GM23338 (cell line): ENCODE data around the gene ALDH16A1. TPM values are rescaled to one million over a fixed set of nuclear protein-coding genes. Genes with fewer than 3 reads are reported as not detected.

Experiments
- ATAC-seq: fragments of 200-7000 bp; cut with Tn5 transposase; 3 replicates; pipeline ENCODE4 v1.9.1; 2020
- DNase-seq: peaks from one replicate; pipeline ENCODE4 v3.0.0-alpha.2; 2015; ENCODE audit warnings: low spot score
- H2AFZ ChIP-seq: fragments of 200-600 bp; sonication (generic); 2 replicates; pipeline ENCODE4 v1.8.0; 2016; ENCODE audit warnings: antibody characterized with exemption, mild to moderate bottlenecking, moderate library complexity
- H3F3A ChIP-seq: fragments of 200-600 bp; sonication (generic); replicated peaks from 2 replicates; pipeline ENCODE4 v1.8.0; 2017; ENCODE audit warnings: antibody characterized with exemption, mixed run types, low read depth
- H3K27ac ChIP-seq: fragments of 200-600 bp; sonication (generic); 2 replicates; pipeline ENCODE4 v1.6.1; 2016; ENCODE audit warnings: low read depth
- H3K27me3 ChIP-seq: fragments of 200-600 bp; sonication (generic); 2 replicates; pipeline ENCODE4 v1.8.0; 2016; ENCODE audit warnings: mild to moderate bottlenecking, mixed run types, moderate library complexity; ENCODE audit not compliant: insufficient read depth
- H3K36me3 ChIP-seq: fragments of 200-600 bp; sonication (generic); 2 replicates; pipeline ENCODE4 v1.8.0; 2016; ENCODE audit warnings: mild to moderate bottlenecking; ENCODE audit not compliant: insufficient read depth
- H3K4me1 ChIP-seq: fragments of 200-600 bp; sonication (generic); 2 replicates; pipeline ENCODE4 v1.8.0; 2016; ENCODE audit warnings: mild to moderate bottlenecking, moderate library complexity; ENCODE audit not compliant: insufficient read depth
- H3K4me2 ChIP-seq: fragments of 200-600 bp; sonication (generic); 2 replicates; pipeline ENCODE4 v1.7.1; 2017; ENCODE audit warnings: mixed run types
- H3K4me3 ChIP-seq: fragments of 200-600 bp; sonication (generic); 2 replicates; pipeline ENCODE4 v1.6.1; 2016; ENCODE audit warnings: mixed run types
- H3K79me2 ChIP-seq: fragments of 200-600 bp; sonication (generic); replicated peaks from 2 replicates; pipeline ENCODE4 v1.8.0; 2017; ENCODE audit warnings: mild to moderate bottlenecking; ENCODE audit not compliant: insufficient read depth
- H3K9me2 ChIP-seq: fragments of 200-600 bp; sonication (generic); 2 replicates; pipeline ENCODE4 v1.8.0; 2017; ENCODE audit not compliant: insufficient read depth
- H4K20me1 ChIP-seq: fragments of 200-600 bp; sonication (generic); replicated peaks from 2 replicates; pipeline ENCODE4 v1.8.0; 2017; ENCODE audit warnings: mild to moderate bottlenecking; ENCODE audit not compliant: insufficient read depth
- H3K27ac Mint-ChIP-seq: 2 replicates; pipeline ENCODE4 v1.8.0; 2020; ENCODE audit warnings: inconsistent platforms, mild to moderate bottlenecking, moderate library complexity, mixed read lengths
- H3K27me3 Mint-ChIP-seq: 3 replicates; pipeline ENCODE4 v1.8.0; 2022; ENCODE audit warnings: low read depth, mild to moderate bottlenecking, moderate library complexity, mixed read lengths, inconsistent platforms; ENCODE audit not compliant: insufficient read depth, poor library complexity
- H3K36me3 Mint-ChIP-seq: 3 replicates; pipeline ENCODE4 v1.8.0; 2021; ENCODE audit warnings: low read depth, mild to moderate bottlenecking, inconsistent platforms, moderate library complexity, mixed read lengths
- H3K4me1 Mint-ChIP-seq: 3 replicates; pipeline ENCODE4 v1.8.0; 2020; ENCODE audit warnings: mild to moderate bottlenecking, inconsistent platforms, mixed read lengths
- H3K4me3 Mint-ChIP-seq: 3 replicates; pipeline ENCODE4 v1.8.0; 2021; ENCODE audit warnings: moderate library complexity, mild to moderate bottlenecking, inconsistent platforms, mixed read lengths
- H3K9me3 Mint-ChIP-seq: 3 replicates; pipeline ENCODE4 v1.8.0; 2020; ENCODE audit warnings: moderate library complexity, mild to moderate bottlenecking, inconsistent platforms, mixed read lengths
- CREB1 ChIP-seq: fragments of 250-450 bp; sonication (Bioruptor Pico); IDR thresholded peaks from 2 replicates; pipeline ENCODE4 v1.5.0; 2020; ENCODE audit warnings: low read depth, mild to moderate bottlenecking, moderate library complexity
- EZH2 ChIP-seq: fragments of 200-600 bp; sonication (generic); IDR thresholded peaks from one replicate; pipeline ENCODE4 v1.8.0; 2017; ENCODE audit warnings: antibody characterized with exemption, mild to moderate bottlenecking, low read depth; ENCODE audit not compliant: unreplicated experiment
- JUNB ChIP-seq: IDR thresholded peaks from one replicate; pipeline ENCODE4 v1.6.1; 2016; ENCODE audit warnings: antibody characterized with exemption; ENCODE audit not compliant: unreplicated experiment
- POLR2AphosphoS5 ChIP-seq: IDR thresholded peaks from 2 replicates; pipeline ENCODE4 v1.6.1; 2016; ENCODE audit warnings: antibody characterized with exemption, low read depth
- STAT1 ChIP-seq: IDR thresholded peaks from one replicate; pipeline ENCODE4 v1.6.1; 2016; ENCODE audit warnings: antibody characterized with exemption; ENCODE audit not compliant: unreplicated experiment
- ZNF114 ChIP-seq: fragments of 250-450 bp; sonication (Bioruptor Pico); IDR thresholded peaks from 2 replicates; pipeline ENCODE4 v1.5.0; 2020; ENCODE audit warnings: mild to moderate bottlenecking, moderate library complexity
- ZNF331 ChIP-seq: fragments of 250-450 bp; sonication (Bioruptor Pico); IDR thresholded peaks from 2 replicates; pipeline ENCODE4 v1.5.0; 2020; ENCODE audit warnings: low read depth, mild to moderate bottlenecking, moderate library complexity
- polyA plus RNA-seq: library from polyadenylated mRNA; unstranded; fragments of >200 nt; fragmentation: Nextera tagmentation; extraction: Ambion mirVana; gene quantifications from 2 replicates; pipeline ENCODE4 v1.2.1, GENCODE V29; 2016
- total RNA-seq: library from RNA; depleted of rRNA; stranded (reverse); fragments of >200 nt; shearing (Covaris generic); gene quantifications from 2 replicates; pipeline ENCODE4 v1.2.3, GENCODE V29; 2014
- TF ChIP-seq, protein P1 (sequence below): fragments of 250-450 bp; sonication (Bioruptor Pico); IDR thresholded peaks from 2 replicates; pipeline ENCODE4 v1.5.0; 2020; ENCODE audit warnings: mild to moderate bottlenecking, moderate library complexity

Gene ALDH16A1
- total and polyA plus RNA-seq, 2 experiments from 2014 or later: 16.8 to 57.3 TPM

DNA sequence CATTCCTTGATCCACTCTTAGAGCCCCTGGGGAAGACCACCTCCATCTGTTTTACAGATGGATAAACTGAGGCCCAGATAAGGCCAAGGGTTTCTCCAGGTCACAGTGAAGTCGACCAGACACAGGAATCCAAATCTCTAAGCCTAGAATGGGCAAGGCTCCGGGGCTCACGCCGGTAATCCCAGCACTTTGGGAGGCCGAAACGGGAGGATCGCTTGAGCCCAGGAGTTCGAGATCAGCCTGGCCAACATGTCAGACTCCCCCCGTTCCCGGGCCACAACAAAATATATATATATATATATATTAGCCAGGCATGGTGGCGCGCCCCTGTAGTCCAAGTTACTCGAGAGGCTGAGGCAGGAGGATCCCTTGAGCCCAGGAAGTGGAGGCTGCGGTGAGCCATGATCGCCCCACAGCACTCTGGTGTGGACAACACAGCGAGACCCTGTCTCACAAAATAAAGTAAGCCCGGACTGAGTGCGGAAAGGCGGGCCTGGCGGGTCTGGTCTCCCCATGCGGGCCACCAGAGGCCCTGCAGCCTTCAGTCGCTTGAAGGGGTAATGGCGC is 33.8 kb downstream of the ALDH16A1 start (continued):
- TF ChIP-seq, protein P1, sequence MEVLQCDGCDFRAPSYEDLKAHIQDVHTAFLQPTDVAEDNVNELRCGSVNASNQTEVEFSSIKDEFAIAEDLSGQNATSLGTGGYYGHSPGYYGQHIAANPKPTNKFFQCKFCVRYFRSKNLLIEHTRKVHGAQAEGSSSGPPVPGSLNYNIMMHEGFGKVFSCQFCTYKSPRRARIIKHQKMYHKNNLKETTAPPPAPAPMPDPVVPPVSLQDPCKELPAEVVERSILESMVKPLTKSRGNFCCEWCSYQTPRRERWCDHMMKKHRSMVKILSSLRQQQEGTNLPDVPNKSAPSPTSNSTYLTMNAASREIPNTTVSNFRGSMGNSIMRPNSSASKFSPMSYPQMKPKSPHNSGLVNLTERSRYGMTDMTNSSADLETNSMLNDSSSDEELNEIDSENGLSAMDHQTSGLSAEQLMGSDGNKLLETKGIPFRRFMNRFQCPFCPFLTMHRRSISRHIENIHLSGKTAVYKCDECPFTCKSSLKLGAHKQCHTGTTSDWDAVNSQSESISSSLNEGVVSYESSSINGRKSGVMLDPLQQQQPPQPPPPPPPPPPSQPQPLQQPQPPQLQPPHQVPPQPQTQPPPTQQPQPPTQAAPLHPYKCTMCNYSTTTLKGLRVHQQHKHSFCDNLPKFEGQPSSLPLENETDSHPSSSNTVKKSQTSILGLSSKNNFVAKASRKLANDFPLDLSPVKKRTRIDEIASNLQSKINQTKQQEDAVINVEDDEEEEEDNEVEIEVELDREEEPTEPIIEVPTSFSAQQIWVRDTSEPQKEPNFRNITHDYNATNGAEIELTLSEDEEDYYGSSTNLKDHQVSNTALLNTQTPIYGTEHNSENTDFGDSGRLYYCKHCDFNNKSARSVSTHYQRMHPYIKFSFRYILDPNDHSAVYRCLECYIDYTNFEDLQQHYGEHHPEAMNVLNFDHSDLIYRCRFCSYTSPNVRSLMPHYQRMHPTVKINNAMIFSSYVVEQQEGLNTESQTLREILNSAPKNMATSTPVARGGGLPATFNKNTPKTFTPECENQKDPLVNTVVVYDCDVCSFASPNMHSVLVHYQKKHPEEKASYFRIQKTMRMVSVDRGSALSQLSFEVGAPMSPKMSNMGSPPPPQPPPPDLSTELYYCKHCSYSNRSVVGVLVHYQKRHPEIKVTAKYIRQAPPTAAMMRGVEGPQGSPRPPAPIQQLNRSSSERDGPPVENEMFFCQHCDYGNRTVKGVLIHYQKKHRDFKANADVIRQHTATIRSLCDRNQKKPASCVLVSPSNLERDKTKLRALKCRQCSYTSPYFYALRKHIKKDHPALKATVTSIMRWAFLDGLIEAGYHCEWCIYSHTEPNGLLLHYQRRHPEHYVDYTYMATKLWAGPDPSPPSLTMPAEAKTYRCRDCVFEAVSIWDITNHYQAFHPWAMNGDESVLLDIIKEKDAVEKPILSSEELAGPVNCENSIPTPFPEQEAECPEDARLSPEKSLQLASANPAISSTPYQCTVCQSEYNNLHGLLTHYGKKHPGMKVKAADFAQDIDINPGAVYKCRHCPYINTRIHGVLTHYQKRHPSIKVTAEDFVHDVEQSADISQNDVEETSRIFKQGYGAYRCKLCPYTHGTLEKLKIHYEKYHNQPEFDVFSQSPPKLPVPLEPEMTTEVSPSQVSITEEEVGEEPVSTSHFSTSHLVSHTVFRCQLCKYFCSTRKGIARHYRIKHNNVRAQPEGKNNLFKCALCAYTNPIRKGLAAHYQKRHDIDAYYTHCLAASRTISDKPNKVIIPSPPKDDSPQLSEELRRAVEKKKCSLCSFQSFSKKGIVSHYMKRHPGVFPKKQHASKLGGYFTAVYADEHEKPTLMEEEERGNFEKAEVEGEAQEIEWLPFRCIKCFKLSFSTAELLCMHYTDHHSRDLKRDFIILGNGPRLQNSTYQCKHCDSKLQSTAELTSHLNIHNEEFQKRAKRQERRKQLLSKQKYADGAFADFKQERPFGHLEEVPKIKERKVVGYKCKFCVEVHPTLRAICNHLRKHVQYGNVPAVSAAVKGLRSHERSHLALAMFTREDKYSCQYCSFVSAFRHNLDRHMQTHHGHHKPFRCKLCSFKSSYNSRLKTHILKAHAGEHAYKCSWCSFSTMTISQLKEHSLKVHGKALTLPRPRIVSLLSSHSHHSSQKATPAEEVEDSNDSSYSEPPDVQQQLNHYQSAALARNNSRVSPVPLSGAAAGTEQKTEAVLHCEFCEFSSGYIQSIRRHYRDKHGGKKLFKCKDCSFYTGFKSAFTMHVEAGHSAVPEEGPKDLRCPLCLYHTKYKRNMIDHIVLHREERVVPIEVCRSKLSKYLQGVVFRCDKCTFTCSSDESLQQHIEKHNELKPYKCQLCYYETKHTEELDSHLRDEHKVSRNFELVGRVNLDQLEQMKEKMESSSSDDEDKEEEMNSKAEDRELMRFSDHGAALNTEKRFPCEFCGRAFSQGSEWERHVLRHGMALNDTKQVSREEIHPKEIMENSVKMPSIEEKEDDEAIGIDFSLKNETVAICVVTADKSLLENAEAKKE (CRISPR knock-in tag): no peak
- TF ChIP-seq ZNF114 (CRISPR knock-in tag): no peak
- no peak for TF ChIP-seq ZNF331 (CRISPR knock-in tag)
- no peak for TF ChIP-seq STAT1
- TF ChIP-seq CREB1 (CRISPR knock-in tag): no peak
- TF ChIP-seq EZH2: no peak

GRCh38 chr19:49487277-49488045 is 34.4 kb downstream of the ALDH16A1 start, which contains the start of gene RPL13A:
Gene RPL13A, plus strand, starts transcription at chr19:49487608. Its CDS starts 22 bp downstream, at chr19:49487630.
- Mint-ChIP-seq H3K9me3 (peaks cover 14% of the 10 kb centered on the region), H3K4me3 (peak within 1 kb of the TSS; percentile 98), H3K4me1 (peaks cover 13% of the 10 kb centered on the region; the same call in 2 of the 3 replicates), H3K27ac (peak within 1 kb of the TSS; percentile 99), H3K36me3 (peaks cover 52% of the 10 kb centered on the region), H3K27me3 (peaks cover 51% of the 10 kb centered on the region)
- no peaks in the 10 kb centered on the region for H3K27me3 ChIP-seq
- H3F3A ChIP-seq: peaks cover 51% of the 10 kb centered on the region
- DNase-seq: peak; percentile 99
- peaks cover 40% of the 10 kb centered on the region for H3K36me3 ChIP-seq
- H4K20me1 ChIP-seq: peaks cover 23% of the 10 kb centered on the region
- peak; percentile 82 for ATAC-seq
- H3K4me3 ChIP-seq: peak within 1 kb of the TSS; percentile 95
- no peak within 1 kb of the TSS for H2AFZ ChIP-seq
- peaks cover 31% of the 10 kb centered on the region for H3K79me2 ChIP-seq
- peaks cover 10% of the 10 kb centered on the region; the same call in 1 of the 2 replicates for H3K4me1 ChIP-seq
- H3K4me2 ChIP-seq: peak within 1 kb of the TSS; percentile 96
- H3K27ac ChIP-seq: peak within 1 kb of the TSS; percentile 100
- no peaks in the 10 kb centered on the region for H3K9me2 ChIP-seq
- peak; percentile 100 for TF ChIP-seq POLR2AphosphoS5
- TF ChIP-seq, protein P1 (CRISPR knock-in tag): no peak
- no peak for TF ChIP-seq JUNB
